Measurements from ENCODE around the gene PEX11G. TPM values are rescaled to one million over a fixed set of nuclear protein-coding genes. Genes with fewer than 3 reads are reported as not detected.

The PEX11G gene
- total and polyA plus RNA-seq, 2 experiments from 2014 or later: 2.2 TPM

DNA sequence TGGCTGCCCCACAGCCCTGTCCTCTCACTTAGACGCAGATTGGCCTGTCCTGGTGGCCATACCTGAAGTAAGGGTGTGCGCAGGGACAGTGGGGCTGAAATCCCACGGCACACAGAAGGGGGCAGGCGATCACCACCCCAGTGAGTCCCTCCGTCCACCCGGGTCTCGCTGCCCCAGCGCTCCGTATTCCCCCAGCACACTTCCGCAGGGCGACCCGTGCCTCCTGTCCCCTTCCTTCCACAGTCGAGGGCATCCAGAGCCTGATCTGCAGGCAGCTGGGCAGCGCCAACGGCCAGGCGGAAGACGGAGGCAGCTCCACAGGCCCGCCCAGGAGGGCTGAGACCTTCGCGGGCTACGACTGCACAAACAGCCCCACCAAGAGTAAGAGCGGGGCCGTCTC lies 25.3 kb downstream of the PEX11G start:
- H3F3A ChIP-seq (replicated peaks; ENCODE audit: low read depth): 0 out of 2 replicates have a peak, but pooled peaks cover 4% of the 10 kb centered on the region
- no peaks in the 10 kb centered on the region for H3K36me3 ChIP-seq (ENCODE audit: insufficient read depth)
- H3K4me3 ChIP-seq: no peak overlapping the region
- DNase-seq (ENCODE audit: low spot score): no peak
- no peak for ATAC-seq
- TF ChIP-seq, protein P1, sequence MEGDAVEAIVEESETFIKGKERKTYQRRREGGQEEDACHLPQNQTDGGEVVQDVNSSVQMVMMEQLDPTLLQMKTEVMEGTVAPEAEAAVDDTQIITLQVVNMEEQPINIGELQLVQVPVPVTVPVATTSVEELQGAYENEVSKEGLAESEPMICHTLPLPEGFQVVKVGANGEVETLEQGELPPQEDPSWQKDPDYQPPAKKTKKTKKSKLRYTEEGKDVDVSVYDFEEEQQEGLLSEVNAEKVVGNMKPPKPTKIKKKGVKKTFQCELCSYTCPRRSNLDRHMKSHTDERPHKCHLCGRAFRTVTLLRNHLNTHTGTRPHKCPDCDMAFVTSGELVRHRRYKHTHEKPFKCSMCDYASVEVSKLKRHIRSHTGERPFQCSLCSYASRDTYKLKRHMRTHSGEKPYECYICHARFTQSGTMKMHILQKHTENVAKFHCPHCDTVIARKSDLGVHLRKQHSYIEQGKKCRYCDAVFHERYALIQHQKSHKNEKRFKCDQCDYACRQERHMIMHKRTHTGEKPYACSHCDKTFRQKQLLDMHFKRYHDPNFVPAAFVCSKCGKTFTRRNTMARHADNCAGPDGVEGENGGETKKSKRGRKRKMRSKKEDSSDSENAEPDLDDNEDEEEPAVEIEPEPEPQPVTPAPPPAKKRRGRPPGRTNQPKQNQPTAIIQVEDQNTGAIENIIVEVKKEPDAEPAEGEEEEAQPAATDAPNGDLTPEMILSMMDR (conservative IDR thresholded peaks at IDR 0.05; ENCODE audit: low read depth in 2 of 2): no peak
- TF ChIP-seq EZH2 (IDR thresholded peaks at IDR 0.05; ENCODE audit: low read depth, unreplicated experiment) (no peak), STAT1 (IDR thresholded peaks at IDR 0.05; ENCODE audit: unreplicated experiment) (no peak), ZNF331 (CRISPR knock-in tag; IDR thresholded peaks at IDR 0.05; ENCODE audit: low read depth) (no peak), NANOG (IDR thresholded peaks at IDR 0.05; ENCODE audit: borderline replicate concordance) (no peak), JUNB (IDR thresholded peaks at IDR 0.05; ENCODE audit: unreplicated experiment) (no peak), ZNF114 (CRISPR knock-in tag; IDR thresholded peaks at IDR 0.05) (no peak), EZH2phosphoT487 (IDR thresholded peaks at IDR 0.05; ENCODE audit: unreplicated experiment) (no peak), CREB1 (CRISPR knock-in tag; IDR thresholded peaks at IDR 0.05; ENCODE audit: low read depth) (no peak), POLR2AphosphoS5 (IDR thresholded peaks at IDR 0.05; ENCODE audit: low read depth) (no peak)
- TF ChIP-seq, protein P2, sequence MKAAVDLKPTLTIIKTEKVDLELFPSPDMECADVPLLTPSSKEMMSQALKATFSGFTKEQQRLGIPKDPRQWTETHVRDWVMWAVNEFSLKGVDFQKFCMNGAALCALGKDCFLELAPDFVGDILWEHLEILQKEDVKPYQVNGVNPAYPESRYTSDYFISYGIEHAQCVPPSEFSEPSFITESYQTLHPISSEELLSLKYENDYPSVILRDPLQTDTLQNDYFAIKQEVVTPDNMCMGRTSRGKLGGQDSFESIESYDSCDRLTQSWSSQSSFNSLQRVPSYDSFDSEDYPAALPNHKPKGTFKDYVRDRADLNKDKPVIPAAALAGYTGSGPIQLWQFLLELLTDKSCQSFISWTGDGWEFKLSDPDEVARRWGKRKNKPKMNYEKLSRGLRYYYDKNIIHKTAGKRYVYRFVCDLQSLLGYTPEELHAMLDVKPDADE (IDR thresholded peaks at IDR 0.05): no peak
- TF ChIP-seq, protein P3, sequence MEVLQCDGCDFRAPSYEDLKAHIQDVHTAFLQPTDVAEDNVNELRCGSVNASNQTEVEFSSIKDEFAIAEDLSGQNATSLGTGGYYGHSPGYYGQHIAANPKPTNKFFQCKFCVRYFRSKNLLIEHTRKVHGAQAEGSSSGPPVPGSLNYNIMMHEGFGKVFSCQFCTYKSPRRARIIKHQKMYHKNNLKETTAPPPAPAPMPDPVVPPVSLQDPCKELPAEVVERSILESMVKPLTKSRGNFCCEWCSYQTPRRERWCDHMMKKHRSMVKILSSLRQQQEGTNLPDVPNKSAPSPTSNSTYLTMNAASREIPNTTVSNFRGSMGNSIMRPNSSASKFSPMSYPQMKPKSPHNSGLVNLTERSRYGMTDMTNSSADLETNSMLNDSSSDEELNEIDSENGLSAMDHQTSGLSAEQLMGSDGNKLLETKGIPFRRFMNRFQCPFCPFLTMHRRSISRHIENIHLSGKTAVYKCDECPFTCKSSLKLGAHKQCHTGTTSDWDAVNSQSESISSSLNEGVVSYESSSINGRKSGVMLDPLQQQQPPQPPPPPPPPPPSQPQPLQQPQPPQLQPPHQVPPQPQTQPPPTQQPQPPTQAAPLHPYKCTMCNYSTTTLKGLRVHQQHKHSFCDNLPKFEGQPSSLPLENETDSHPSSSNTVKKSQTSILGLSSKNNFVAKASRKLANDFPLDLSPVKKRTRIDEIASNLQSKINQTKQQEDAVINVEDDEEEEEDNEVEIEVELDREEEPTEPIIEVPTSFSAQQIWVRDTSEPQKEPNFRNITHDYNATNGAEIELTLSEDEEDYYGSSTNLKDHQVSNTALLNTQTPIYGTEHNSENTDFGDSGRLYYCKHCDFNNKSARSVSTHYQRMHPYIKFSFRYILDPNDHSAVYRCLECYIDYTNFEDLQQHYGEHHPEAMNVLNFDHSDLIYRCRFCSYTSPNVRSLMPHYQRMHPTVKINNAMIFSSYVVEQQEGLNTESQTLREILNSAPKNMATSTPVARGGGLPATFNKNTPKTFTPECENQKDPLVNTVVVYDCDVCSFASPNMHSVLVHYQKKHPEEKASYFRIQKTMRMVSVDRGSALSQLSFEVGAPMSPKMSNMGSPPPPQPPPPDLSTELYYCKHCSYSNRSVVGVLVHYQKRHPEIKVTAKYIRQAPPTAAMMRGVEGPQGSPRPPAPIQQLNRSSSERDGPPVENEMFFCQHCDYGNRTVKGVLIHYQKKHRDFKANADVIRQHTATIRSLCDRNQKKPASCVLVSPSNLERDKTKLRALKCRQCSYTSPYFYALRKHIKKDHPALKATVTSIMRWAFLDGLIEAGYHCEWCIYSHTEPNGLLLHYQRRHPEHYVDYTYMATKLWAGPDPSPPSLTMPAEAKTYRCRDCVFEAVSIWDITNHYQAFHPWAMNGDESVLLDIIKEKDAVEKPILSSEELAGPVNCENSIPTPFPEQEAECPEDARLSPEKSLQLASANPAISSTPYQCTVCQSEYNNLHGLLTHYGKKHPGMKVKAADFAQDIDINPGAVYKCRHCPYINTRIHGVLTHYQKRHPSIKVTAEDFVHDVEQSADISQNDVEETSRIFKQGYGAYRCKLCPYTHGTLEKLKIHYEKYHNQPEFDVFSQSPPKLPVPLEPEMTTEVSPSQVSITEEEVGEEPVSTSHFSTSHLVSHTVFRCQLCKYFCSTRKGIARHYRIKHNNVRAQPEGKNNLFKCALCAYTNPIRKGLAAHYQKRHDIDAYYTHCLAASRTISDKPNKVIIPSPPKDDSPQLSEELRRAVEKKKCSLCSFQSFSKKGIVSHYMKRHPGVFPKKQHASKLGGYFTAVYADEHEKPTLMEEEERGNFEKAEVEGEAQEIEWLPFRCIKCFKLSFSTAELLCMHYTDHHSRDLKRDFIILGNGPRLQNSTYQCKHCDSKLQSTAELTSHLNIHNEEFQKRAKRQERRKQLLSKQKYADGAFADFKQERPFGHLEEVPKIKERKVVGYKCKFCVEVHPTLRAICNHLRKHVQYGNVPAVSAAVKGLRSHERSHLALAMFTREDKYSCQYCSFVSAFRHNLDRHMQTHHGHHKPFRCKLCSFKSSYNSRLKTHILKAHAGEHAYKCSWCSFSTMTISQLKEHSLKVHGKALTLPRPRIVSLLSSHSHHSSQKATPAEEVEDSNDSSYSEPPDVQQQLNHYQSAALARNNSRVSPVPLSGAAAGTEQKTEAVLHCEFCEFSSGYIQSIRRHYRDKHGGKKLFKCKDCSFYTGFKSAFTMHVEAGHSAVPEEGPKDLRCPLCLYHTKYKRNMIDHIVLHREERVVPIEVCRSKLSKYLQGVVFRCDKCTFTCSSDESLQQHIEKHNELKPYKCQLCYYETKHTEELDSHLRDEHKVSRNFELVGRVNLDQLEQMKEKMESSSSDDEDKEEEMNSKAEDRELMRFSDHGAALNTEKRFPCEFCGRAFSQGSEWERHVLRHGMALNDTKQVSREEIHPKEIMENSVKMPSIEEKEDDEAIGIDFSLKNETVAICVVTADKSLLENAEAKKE (CRISPR knock-in tag; IDR thresholded peaks at IDR 0.05): no peak
- TF ChIP-seq, protein P4, sequence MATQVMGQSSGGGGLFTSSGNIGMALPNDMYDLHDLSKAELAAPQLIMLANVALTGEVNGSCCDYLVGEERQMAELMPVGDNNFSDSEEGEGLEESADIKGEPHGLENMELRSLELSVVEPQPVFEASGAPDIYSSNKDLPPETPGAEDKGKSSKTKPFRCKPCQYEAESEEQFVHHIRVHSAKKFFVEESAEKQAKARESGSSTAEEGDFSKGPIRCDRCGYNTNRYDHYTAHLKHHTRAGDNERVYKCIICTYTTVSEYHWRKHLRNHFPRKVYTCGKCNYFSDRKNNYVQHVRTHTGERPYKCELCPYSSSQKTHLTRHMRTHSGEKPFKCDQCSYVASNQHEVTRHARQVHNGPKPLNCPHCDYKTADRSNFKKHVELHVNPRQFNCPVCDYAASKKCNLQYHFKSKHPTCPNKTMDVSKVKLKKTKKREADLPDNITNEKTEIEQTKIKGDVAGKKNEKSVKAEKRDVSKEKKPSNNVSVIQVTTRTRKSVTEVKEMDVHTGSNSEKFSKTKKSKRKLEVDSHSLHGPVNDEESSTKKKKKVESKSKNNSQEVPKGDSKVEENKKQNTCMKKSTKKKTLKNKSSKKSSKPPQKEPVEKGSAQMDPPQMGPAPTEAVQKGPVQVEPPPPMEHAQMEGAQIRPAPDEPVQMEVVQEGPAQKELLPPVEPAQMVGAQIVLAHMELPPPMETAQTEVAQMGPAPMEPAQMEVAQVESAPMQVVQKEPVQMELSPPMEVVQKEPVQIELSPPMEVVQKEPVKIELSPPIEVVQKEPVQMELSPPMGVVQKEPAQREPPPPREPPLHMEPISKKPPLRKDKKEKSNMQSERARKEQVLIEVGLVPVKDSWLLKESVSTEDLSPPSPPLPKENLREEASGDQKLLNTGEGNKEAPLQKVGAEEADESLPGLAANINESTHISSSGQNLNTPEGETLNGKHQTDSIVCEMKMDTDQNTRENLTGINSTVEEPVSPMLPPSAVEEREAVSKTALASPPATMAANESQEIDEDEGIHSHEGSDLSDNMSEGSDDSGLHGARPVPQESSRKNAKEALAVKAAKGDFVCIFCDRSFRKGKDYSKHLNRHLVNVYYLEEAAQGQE (IDR thresholded peaks at IDR 0.05; ENCODE audit: unreplicated experiment): no peak
- no peaks in the 10 kb centered on the region for H4K20me1 ChIP-seq (replicated peaks; ENCODE audit: insufficient read depth)
- H3K79me2 ChIP-seq (replicated peaks; ENCODE audit: insufficient read depth): no peaks in the 10 kb centered on the region
- H2AFZ ChIP-seq: no peak overlapping the region
- no peak overlapping the region for H3K4me3 Mint-ChIP-seq
- no peak overlapping the region for H3K27ac ChIP-seq (ENCODE audit: low read depth)
- no peaks in the 10 kb centered on the region for H3K27me3 ChIP-seq (ENCODE audit: insufficient read depth)
- no peaks in the 10 kb centered on the region for H3K4me1 ChIP-seq (ENCODE audit: insufficient read depth)
- peaks cover 8% of the 10 kb centered on the region for H3K27me3 Mint-ChIP-seq (ENCODE audit: insufficient read depth, low read depth, poor library complexity)
- no peaks in the 10 kb centered on the region for H3K9me3 Mint-ChIP-seq
- no peaks in the 10 kb centered on the region for H3K9me2 ChIP-seq (ENCODE audit: insufficient read depth)
- H3K27ac Mint-ChIP-seq: no peak overlapping the region
- no peaks in the 10 kb centered on the region for H3K4me1 Mint-ChIP-seq
- H3K4me2 ChIP-seq: no peak overlapping the region
- H3K36me3 Mint-ChIP-seq (ENCODE audit: low read depth): peaks cover 13% of the 10 kb centered on the region; the same call in 2 of the 3 replicates

Measured in GM23338 (cell line).